H1 (cell line): ENCODE results near the gene LSM4. TPM values are rescaled to one million over a fixed set of nuclear protein-coding genes. Genes with fewer than 3 reads are reported as not detected.
A peak's percentile ranks its signal among the peaks of the same experiment; 100 is the strongest.

Experiments
- CREB1 ChIP-seq: IDR thresholded peaks from 2 replicates; pipeline ENCODE4 v1.6.1; 2012; ENCODE audit warnings: inconsistent platforms
- EP300 ChIP-seq, 2 experiments: IDR thresholded peaks; 1 replicate in 1 of 2; 2 replicates in 1 of 2; pipeline ENCODE4 v1.6.1; 2011 to 2012; ENCODE audit warnings: low read depth in 2 of 2, low read length in 2 of 2, mild to moderate bottlenecking in 2 of 2, borderline replicate concordance in 1 of 2, inconsistent platforms in 1 of 2, moderate library complexity in 1 of 2
- GABPA ChIP-seq: IDR thresholded peaks from 2 replicates; pipeline ENCODE4 v1.6.1; 2011; ENCODE audit warnings: mild to moderate bottlenecking, low read length, moderate library complexity, borderline replicate concordance; ENCODE audit not compliant: insufficient read depth
- HDAC2 ChIP-seq, 2 experiments: fragments of 300-600 bp in 1 of 2; sonication (generic) in 1 of 2; IDR thresholded peaks; 2 replicates each; pipeline ENCODE4 v1.6.1; 2011 to 2012; ENCODE audit warnings: low read depth in 2 of 2, low read length in 2 of 2, mild to moderate bottlenecking in 2 of 2, moderate library complexity in 2 of 2, borderline replicate concordance in 1 of 2, inconsistent platforms in 1 of 2
- NANOG ChIP-seq: IDR thresholded peaks from 2 replicates; pipeline ENCODE4 v1.6.1; 2011; ENCODE audit warnings: low read length, low read depth, mild to moderate bottlenecking, inconsistent platforms; ENCODE audit not compliant: insufficient read depth, poor library complexity, severe bottlenecking
- SP1 ChIP-seq: IDR thresholded peaks from 2 replicates; pipeline ENCODE4 v1.6.1; 2011; ENCODE audit warnings: low read depth, low read length
- TCF12 ChIP-seq: IDR thresholded peaks from 2 replicates; pipeline ENCODE4 v1.6.1; 2011; ENCODE audit warnings: low read depth, mild to moderate bottlenecking, low read length
- YY1 ChIP-seq: IDR thresholded peaks from 2 replicates; pipeline ENCODE4 v1.6.1; 2011; ENCODE audit warnings: low read depth, mild to moderate bottlenecking, low read length
- polyA plus RNA-seq, 7 experiments: library from polyadenylated mRNA; depleted of rRNA in 3 of 7; stranded (reverse) in 5 of 7; unstranded in 2 of 7; fragments of >200 nt in 5 of 7; fragments of 200-250 nt in 2 of 7; gene quantifications; 1 replicate in 5 of 7; 2 replicates in 1 of 7; 4 replicates in 1 of 7; pipeline versions ENCODE4 v1.2.1 to v1.2.3, GENCODE V29; 2011 to 2013; ENCODE audit warnings: missing spikeins in 2 of 7, mixed read lengths in 2 of 7
- total RNA-seq: library from RNA; stranded (reverse); fragmentation: NEBNext Ultra II Directional; extraction: Animal tissue kit (Norgen Biotek cat#: 25700); gene quantifications from 2 replicates; pipeline ENCODE4 v1.2.1, GENCODE V29; 2021
- TF ChIP-seq, protein P1 (sequence below): fragments of 300-600 bp; sonication (generic); IDR thresholded peaks from 2 replicates; pipeline ENCODE4 v1.7.1; 2012; ENCODE audit warnings: low read length, moderate library complexity, mild to moderate bottlenecking, inconsistent platforms; ENCODE audit not compliant: insufficient replicate concordance
- TF ChIP-seq, protein P2 (sequence below): IDR thresholded peaks from 2 replicates; pipeline ENCODE4 v1.6.1; 2012; ENCODE audit warnings: inconsistent platforms

LSM4 gene
- total and polyA plus RNA-seq, 2 of the 8 experiments (the other 6 are each of a cell fraction or from before 2014, with no cell fraction given) = 302 to 319 TPM

DNA sequence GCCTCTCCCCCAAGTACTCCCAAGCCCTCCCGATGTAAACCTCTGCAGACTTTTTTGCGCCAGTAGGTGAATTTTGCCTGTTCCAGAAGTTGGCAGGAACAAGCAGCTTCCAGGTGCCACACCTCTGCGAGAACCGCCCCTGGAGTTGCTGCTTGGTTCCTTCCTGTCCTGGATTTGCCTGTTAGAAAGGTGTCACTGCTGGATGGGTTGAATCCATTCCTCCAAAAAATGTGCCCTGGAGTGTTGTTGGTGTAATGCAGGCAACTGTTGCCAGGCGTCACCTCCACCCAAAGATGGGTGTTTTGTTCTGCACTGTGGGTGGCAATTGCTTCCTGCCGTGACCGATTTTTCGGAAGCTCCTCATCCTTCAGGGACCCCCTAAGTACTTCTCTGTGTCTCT, 23.2 kb upstream of the LSM4 start (continued):
- TF ChIP-seq, protein P1, sequence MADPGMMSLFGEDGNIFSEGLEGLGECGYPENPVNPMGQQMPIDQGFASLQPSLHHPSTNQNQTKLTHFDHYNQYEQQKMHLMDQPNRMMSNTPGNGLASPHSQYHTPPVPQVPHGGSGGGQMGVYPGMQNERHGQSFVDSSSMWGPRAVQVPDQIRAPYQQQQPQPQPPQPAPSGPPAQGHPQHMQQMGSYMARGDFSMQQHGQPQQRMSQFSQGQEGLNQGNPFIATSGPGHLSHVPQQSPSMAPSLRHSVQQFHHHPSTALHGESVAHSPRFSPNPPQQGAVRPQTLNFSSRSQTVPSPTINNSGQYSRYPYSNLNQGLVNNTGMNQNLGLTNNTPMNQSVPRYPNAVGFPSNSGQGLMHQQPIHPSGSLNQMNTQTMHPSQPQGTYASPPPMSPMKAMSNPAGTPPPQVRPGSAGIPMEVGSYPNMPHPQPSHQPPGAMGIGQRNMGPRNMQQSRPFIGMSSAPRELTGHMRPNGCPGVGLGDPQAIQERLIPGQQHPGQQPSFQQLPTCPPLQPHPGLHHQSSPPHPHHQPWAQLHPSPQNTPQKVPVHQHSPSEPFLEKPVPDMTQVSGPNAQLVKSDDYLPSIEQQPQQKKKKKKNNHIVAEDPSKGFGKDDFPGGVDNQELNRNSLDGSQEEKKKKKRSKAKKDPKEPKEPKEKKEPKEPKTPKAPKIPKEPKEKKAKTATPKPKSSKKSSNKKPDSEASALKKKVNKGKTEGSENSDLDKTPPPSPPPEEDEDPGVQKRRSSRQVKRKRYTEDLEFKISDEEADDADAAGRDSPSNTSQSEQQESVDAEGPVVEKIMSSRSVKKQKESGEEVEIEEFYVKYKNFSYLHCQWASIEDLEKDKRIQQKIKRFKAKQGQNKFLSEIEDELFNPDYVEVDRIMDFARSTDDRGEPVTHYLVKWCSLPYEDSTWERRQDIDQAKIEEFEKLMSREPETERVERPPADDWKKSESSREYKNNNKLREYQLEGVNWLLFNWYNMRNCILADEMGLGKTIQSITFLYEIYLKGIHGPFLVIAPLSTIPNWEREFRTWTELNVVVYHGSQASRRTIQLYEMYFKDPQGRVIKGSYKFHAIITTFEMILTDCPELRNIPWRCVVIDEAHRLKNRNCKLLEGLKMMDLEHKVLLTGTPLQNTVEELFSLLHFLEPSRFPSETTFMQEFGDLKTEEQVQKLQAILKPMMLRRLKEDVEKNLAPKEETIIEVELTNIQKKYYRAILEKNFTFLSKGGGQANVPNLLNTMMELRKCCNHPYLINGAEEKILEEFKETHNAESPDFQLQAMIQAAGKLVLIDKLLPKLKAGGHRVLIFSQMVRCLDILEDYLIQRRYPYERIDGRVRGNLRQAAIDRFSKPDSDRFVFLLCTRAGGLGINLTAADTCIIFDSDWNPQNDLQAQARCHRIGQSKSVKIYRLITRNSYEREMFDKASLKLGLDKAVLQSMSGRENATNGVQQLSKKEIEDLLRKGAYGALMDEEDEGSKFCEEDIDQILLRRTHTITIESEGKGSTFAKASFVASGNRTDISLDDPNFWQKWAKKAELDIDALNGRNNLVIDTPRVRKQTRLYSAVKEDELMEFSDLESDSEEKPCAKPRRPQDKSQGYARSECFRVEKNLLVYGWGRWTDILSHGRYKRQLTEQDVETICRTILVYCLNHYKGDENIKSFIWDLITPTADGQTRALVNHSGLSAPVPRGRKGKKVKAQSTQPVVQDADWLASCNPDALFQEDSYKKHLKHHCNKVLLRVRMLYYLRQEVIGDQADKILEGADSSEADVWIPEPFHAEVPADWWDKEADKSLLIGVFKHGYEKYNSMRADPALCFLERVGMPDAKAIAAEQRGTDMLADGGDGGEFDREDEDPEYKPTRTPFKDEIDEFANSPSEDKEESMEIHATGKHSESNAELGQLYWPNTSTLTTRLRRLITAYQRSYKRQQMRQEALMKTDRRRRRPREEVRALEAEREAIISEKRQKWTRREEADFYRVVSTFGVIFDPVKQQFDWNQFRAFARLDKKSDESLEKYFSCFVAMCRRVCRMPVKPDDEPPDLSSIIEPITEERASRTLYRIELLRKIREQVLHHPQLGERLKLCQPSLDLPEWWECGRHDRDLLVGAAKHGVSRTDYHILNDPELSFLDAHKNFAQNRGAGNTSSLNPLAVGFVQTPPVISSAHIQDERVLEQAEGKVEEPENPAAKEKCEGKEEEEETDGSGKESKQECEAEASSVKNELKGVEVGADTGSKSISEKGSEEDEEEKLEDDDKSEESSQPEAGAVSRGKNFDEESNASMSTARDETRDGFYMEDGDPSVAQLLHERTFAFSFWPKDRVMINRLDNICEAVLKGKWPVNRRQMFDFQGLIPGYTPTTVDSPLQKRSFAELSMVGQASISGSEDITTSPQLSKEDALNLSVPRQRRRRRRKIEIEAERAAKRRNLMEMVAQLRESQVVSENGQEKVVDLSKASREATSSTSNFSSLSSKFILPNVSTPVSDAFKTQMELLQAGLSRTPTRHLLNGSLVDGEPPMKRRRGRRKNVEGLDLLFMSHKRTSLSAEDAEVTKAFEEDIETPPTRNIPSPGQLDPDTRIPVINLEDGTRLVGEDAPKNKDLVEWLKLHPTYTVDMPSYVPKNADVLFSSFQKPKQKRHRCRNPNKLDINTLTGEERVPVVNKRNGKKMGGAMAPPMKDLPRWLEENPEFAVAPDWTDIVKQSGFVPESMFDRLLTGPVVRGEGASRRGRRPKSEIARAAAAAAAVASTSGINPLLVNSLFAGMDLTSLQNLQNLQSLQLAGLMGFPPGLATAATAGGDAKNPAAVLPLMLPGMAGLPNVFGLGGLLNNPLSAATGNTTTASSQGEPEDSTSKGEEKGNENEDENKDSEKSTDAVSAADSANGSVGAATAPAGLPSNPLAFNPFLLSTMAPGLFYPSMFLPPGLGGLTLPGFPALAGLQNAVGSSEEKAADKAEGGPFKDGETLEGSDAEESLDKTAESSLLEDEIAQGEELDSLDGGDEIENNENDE = no peak
- TF ChIP-seq CREB1 (peak; percentile 32; the same call in 1 of the 2 replicates), GABPA (0 out of 2 replicates have a peak, but pooled peaks have one; percentile 55), TCF12 (0 out of 2 replicates have a peak, but pooled peaks have one; percentile 39), HDAC2 (IDR thresholded peaks at IDR 0.05; ENCODE audit: borderline replicate concordance in 1 of 2, low read depth in 2 of 2, low read length in 2 of 2) (0 out of 4 replicates have a peak, but pooled peaks of 1 of the 2 experiments have one; percentile 35), NANOG (peak; percentile 89), SP1 (peak; percentile 73), YY1 (peak; percentile 26; the same call in 1 of the 2 replicates), EP300 (IDR thresholded peaks at IDR 0.05; ENCODE audit: borderline replicate concordance in 1 of 2, low read depth in 2 of 2, low read length in 2 of 2) (peak in 1 of 2 experiments; percentile 79; a peak in 1 of 3 replicates)
- TF ChIP-seq, protein P2, sequence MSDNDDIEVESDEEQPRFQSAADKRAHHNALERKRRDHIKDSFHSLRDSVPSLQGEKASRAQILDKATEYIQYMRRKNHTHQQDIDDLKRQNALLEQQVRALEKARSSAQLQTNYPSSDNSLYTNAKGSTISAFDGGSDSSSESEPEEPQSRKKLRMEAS = peak; percentile 15; the same call in 1 of the 2 replicates
